Body of pancreas (tissue), 4 donors: Measurements from ENCODE around the gene SPRN. TPM values are rescaled to one million over a fixed set of nuclear protein-coding genes. Genes with fewer than 3 reads are reported as not detected.
A peak's percentile ranks its signal among the peaks of the same experiment; 100 is the strongest.
"Not testable (repeated sequence)": the region's sequence is repeated elsewhere in the genome, so short reads cannot be mapped to it uniquely, and the experiment has no call there.

Source experiments
- ATAC-seq: fragments of 150-250 bp; one replicate; pipeline ENCODE4 v1.9.1; 2016
- DNase-seq, 4 donors: peaks; one replicate each; pipeline ENCODE4 v3.0.0-alpha.2; 2019
- H3K27ac ChIP-seq, 4 donors: fragments of 200-600 bp; sonication (generic); 1 replicate in 3 of 4; 2 replicates in 1 of 4; pipeline versions ENCODE4 v1.5.1 to v1.6.1; 2016 to 2019; ENCODE audit warnings: mild to moderate bottlenecking in 1 of 4, mixed read lengths in 1 of 4, moderate library complexity in 1 of 4
- H3K27me3 ChIP-seq, 2 donors: fragments of 200-600 bp; sonication (generic); one replicate each; pipeline ENCODE4 v1.6.0; 2016; ENCODE audit warnings: mild to moderate bottlenecking in 1 of 2
- H3K36me3 ChIP-seq, 2 donors: fragments of 200-600 bp; sonication (generic); replicated peaks in 1 of 2; 2 replicates each; pipeline ENCODE4 v1.5.1; 2016; ENCODE audit warnings: low read depth in 2 of 2; ENCODE audit not compliant: insufficient read depth in 1 of 2
- H3K4me1 ChIP-seq: fragments of 200-600 bp; sonication (generic); one replicate; pipeline ENCODE4 v1.6.0; 2016
- H3K4me3 ChIP-seq, 2 donors: fragments of 200-600 bp; sonication (generic); 1 replicate in 1 of 2; 2 replicates in 1 of 2; pipeline ENCODE4 v1.5.1; 2016 to 2019
- H3K9me3 ChIP-seq, 3 donors: fragments of 200-600 bp; sonication (generic); 1 replicate in 2 of 3; 2 replicates in 1 of 3; pipeline ENCODE4 v1.5.1; 2016
- CTCF ChIP-seq, 7 experiments: fragments of 450-650 bp in 4 of 7; fragments of 200-600 bp in 3 of 7; sonication (generic) in 3 of 7; IDR thresholded peaks; one replicate each; pipeline ENCODE4 v1.5.1; 2016 to 2019; ENCODE audit warnings: antibody characterized with exemption in 7 of 7
- POLR2A ChIP-seq, 3 donors: fragments of 450-650 bp; IDR thresholded peaks; one replicate each; pipeline ENCODE4 v1.6.1; 2016; ENCODE audit warnings: antibody characterized with exemption in 3 of 3, mild to moderate bottlenecking in 2 of 3
- WGBS, 2 donors: methylation state at CpG; one replicate each; pipeline ENCODE4 v1.1.5; 2017; 5-methylcytosine and 5-hydroxymethylcytosine counted together
- intact Hi-C: fragments of 100-400 bp; cut with DNase I; formaldehyde crosslinking; loops from one replicate; pipeline ENCODE4 v1.15.1; 2023
- total RNA-seq, 2 donors: library from RNA; depleted of rRNA; stranded (reverse); fragments of >200 nt; gene quantifications; one replicate each; pipeline ENCODE4 v1.1.0, GENCODE V29; 2016

Gene SPRN
- total RNA-seq, 2 donors from 2014 or later = not detected

GRCh38 chr10:133440633-133441285 is 16.3 kb upstream of the SPRN start:
- no peaks in the 10 kb centered on the region for H3K36me3 ChIP-seq
- intact Hi-C loops = no loop called here
- no peak for ATAC-seq
- WGBS, 2 donors = 67 to 90% methylated on average over 1 to 11 of the region's 18 CpGs
- peaks cover 11% of the 10 kb centered on the region for H3K4me1 ChIP-seq
- no peak overlapping the region for H3K27ac ChIP-seq
- TF ChIP-seq CTCF (IDR thresholded peaks at IDR 0.05) (no peak), POLR2A (IDR thresholded peaks at IDR 0.05) (no peak)
- no peaks in the 10 kb centered on the region for H3K27me3 ChIP-seq
- H3K4me3 ChIP-seq = no peak overlapping the region
- no peaks in the 10 kb centered on the region for H3K9me3 ChIP-seq
- DNase-seq = no peak

GRCh38 chr10:133439517-133440461 is 15.4 kb upstream of the SPRN start:
- 89 to 96% methylated on average over 14 to 25 of the region's 25 CpGs for WGBS, 2 donors
- no peak for DNase-seq
- Histone ChIP-seq H3K4me3 (no peak overlapping the region), H3K9me3 (no peaks in the 10 kb centered on the region), H3K4me1 (peaks cover 11% of the 10 kb centered on the region), H3K36me3 (no peaks in the 10 kb centered on the region), H3K27me3 (no peaks in the 10 kb centered on the region), H3K27ac (no peak overlapping the region)
- intact Hi-C loops = no loop called here
- TF ChIP-seq POLR2A (IDR thresholded peaks at IDR 0.05) (no peak), CTCF (IDR thresholded peaks at IDR 0.05) (no peak)
- no peak for ATAC-seq

- Histone ChIP-seq H3K4me1 (peaks cover 11% of the 10 kb centered on the region), H3K4me3 (no peak overlapping the region), H3K27ac (no peak overlapping the region), H3K9me3 (no peaks in the 10 kb centered on the region), H3K36me3 (no peaks in the 10 kb centered on the region), H3K27me3 (no peaks in the 10 kb centered on the region)
- ATAC-seq (no peak), DNase-seq (no peak)
- intact Hi-C loops = no loop called here
- 76 to 80% methylated on average over 11 of the region's 11 CpGs for WGBS, 2 donors
- TF ChIP-seq CTCF (IDR thresholded peaks at IDR 0.05) (peak in 2 of 7 experiments; percentile 18 to 27), POLR2A (IDR thresholded peaks at IDR 0.05) (no peak)
Observed at GRCh38 chr10:133438711-133439273, 14.4 kb upstream of the SPRN start.

GRCh38 chr10:133432789-133433188 is 8.4 kb upstream of the SPRN start:
- ATAC-seq, H3K27me3 ChIP-seq, H3K9me3 ChIP-seq, H3K4me1 ChIP-seq, intact Hi-C loops, DNase-seq, H3K27ac ChIP-seq, H3K36me3 ChIP-seq, H3K4me3 ChIP-seq: not testable (repeated sequence)
- no CpG with 5 or more reads among the region's 25 CpGs for WGBS, 2 donors

GRCh38 chr10:133431888-133432613 is 7.6 kb upstream of the SPRN start:
- H3K9me3 ChIP-seq, DNase-seq, H3K4me3 ChIP-seq, H3K27ac ChIP-seq, H3K27me3 ChIP-seq, ATAC-seq, H3K36me3 ChIP-seq, H3K4me1 ChIP-seq, intact Hi-C loops: not testable (repeated sequence)
- WGBS, 2 donors = 54 to 81% methylated on average over 4 to 5 of the region's 9 CpGs

GRCh38 chr10:133429571-133429970 is 5.1 kb upstream of the SPRN start:
- intact Hi-C loops, H3K27ac ChIP-seq, H3K27me3 ChIP-seq, H3K4me3 ChIP-seq, H3K9me3 ChIP-seq, H3K4me1 ChIP-seq, DNase-seq, H3K36me3 ChIP-seq, ATAC-seq: not testable (repeated sequence)
- 91 to 96% methylated on average over 4 of the region's 4 CpGs for WGBS, 2 donors

- peaks cover 12% of the 10 kb centered on the region for H3K4me1 ChIP-seq
- intact Hi-C loops, H3K4me3 ChIP-seq, DNase-seq, H3K27ac ChIP-seq, H3K9me3 ChIP-seq, H3K36me3 ChIP-seq, H3K27me3 ChIP-seq: not testable (repeated sequence)
- whole genome bisulfite sequencing, 2 donors = no CpG with 5 or more reads among the region's 46 CpGs
- ATAC-seq = peak; percentile 13
Observed at GRCh38 chr10:133424102-133424501, 323 bp downstream of the SPRN start.
